Activated CD4-positive, alpha-beta T cell treated with anti-CD3 and anti-CD28 coated beads for 4 hours (primary cell): Measurements from ENCODE around the gene CLSTN2.
"Not testable (repeated sequence)": the region's sequence is repeated elsewhere in the genome, so short reads cannot be mapped to it uniquely, and the experiment has no call there.

Source experiments
- DNase-seq, 2 donors: peaks; one replicate each; pipeline ENCODE4 v3.0.0-alpha.2; 2020

CLSTN2 gene

DNA sequence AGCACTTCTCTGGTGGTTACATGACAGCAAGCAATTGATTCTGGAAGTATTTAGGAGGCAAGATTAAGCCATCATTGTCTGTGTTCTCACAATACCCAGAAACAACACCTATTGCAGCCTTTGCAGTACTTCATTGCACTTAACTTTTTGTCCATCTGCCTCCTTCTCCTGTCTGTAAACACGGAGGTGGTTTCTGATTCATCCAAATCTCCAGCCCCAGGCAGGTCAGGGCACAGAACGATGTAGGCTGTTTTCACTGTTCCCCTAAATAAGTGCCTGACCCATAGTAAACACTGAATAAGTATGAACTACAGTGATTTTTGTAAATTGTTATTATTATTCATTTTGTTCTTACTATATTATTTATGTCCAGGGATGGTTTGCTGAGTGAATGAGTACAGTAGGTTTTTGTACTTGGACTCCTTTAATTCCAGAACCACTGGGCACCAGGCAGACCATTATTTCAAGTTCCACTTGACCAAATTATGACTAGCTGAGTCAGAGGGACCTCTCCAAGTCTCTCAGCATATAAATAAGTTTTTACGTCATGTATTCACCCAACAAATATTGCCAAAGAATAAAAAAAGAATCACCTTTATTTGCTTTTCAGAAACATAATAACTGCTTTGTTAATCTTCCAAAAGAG is 459.6 kb downstream of the CLSTN2 start:
- DNase-seq = no peak

DNA sequence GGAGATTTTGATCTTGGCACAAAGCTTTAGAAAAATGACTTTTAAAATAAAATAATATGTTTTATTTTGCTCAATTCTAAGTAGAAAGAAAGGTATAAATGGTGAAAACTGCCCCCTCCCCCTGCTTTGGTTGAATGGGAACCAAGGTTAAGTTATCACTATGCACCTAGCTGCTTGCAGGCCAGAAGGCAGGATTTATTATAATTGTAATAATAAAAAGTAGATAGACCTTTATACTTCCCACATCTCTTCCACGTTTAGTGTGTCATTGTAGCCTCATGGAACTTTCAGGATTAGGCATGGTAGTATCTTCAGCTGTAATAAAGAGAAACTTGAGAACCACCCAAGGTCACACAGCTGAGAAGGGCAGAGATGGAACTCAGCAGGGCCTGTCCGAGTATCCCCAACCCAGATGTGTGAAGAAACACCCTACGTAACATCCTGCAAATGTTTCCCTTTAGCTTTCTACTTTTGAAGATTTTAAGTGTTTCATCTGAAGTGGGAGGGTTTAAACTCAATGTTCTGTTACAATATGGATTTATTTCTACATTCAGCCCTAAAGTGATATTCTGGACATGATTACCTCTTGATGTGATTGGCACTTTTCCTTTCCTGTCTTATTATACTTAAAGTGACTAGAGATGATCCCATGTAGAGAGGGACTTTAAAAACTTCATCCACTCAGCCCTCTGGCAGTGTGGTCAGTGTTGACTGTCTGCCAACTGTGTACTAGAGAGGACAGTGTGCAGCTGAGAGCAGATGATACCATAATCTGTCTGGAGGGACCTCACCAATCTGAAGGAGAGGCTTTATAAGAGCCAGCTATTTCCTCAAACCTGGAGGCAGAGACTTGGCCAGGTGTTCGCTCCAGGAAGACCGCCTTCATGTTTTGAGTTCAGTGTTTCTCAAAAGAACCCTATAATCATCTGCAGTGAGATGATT is 460.4 kb downstream of the CLSTN2 start:
- DNase-seq = no peak

DNA sequence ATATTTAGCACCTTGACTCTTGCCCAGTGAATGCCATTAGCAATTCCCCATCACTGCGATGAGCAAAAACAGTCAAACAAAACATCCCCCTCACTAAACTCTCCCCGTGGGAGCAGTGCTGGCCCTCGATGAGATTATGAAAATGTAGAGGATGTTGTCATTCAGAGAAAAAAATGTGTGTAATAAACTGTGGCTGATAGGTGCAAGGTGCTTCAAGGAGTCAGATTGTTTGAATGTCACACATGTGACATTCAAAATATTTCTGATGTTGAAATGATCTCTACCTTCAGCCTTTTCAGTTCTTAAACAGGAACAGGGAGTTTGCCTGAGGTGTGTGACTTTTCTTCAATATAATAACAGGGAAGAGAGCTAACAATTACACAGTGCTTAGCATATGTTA is 461.1 kb downstream of the CLSTN2 start:
- DNase-seq = no peak

DNA sequence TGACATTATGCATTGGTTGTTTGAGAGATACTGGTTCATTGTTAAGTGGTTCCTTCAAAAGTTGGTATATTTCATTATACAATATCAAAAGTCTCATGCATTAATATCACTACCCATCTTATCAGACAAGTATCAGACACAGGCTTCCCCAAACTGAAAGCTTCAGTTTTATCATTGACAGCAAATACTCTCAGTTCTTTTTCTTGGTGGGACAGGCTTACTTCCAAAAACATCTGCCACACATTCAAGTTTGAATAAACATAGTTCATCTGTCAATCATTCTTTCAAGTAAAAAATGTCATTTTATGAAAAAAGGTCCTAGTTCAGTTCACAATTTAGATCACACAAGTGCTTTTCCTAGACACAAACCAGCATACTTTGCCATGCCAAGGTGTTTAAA is 462.9 kb downstream of the CLSTN2 start:
- DNase-seq = no peak

DNA sequence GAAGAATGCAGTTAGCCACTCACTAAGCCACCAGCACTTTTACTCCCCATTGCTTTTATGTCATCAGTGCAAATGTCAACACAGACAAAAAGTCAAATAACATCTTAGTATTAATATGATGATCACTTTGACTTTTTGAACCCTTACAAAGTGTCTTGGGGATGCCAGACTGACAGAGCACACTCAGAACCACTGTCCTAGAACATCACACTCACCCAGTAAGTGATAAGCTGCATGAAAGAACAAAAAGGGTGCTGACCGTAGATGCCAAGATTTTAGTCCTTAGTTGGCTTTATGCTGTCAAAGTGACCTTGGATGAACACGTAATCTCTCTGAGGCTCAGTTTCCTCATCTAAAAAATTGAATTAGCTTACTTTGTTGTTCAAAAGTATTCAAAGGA is 463.4 kb downstream of the CLSTN2 start:
- DNase-seq = no peak

DNA sequence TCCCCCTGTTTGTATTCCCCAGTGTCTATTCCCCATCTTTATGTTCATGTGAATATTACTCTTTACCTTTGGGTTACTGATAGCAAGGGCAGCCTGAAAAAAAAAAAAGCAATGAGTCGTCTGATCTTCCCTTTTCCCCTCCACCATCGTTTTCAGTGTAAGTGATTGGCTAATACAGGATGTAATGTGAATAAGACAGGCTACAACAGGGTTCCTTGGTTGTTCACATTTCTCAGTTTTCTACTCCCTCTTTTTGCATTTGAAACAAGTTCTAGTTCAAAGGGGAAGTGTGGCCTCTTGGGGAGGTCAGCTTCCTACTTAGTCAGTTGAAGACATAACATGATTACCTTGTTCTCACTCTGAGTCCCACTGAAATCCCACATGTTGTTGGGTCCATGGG is 464.9 kb downstream of the CLSTN2 start:
- no peak for DNase-seq

DNA sequence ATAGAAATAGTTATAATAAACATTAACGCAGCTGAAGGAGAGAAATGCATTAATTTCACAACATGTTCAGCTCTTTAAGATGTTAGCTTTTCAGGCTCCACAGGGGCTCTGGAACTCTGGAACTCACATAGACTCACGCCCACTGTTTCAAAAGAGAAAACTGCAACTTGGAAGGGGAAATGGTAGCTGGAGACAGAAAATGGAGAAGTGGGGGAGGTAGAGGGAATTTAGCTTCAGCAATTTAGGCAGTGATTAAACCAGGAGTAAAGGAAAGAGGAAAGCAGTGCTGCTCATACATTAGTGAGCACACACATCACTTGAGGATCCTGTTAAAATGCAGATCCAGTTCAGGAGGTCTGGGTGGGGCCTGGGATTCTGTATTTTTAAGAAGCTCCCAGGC is 468.1 kb downstream of the CLSTN2 start:
- DNase-seq = no peak

DNA sequence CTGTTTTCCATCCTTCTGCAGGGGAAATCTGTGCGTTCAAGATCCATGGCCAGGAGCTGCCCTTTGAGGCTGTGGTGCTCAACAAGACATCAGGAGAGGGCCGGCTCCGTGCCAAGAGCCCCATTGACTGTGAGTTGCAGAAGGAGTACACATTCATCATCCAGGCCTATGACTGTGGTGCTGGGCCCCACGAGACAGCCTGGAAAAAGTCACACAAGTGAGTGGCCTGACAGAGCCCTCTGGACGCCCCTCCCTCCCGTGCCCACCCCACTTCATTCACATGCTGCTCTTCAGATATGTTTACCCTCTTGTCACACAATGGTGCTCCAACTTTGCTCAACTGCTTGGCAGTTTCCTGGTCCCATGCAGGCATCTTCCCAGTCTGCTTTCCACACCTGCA is 468.6 kb downstream of the CLSTN2 start:
- DNase-seq = no peak

DNA sequence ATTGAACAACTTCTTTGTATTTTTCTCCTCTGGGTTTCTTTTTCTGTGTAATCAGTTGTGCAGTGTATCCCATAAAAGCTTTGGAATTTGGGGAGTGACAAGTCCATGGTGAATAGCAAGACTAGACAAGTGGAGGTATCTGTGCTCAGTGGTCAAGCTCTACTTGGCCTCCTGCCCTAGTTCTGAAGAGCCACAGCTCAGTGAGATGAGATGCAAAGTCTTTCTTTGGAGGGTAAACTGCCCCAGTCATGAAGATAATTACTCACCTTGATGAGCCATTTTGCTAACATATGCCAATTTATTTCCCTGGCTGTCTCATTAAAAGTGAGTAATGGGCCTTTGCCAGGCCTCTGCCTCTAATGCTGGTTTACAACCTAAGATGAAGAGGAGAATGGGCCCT is 471.7 kb downstream of the CLSTN2 start:
- no peak for DNase-seq

DNA sequence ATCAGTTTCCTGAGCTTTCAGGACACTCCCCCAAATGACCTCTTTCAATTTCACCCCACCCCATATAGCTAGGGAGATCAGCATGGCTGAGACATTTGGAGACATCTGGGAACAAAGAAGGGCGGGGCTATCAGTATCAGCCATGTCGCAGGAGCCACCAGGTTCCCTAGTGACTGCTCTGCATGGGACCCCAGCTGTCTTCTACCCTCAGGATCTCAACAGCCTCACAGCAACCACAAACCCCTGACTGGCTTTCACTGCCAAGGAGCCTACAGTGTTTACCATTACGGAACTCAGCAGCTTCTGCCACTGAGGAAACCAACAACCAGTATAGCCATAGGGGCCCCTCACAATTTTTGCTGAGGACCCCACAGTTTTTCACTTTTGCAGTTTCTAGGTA is 473.3 kb downstream of the CLSTN2 start:
- no peak for DNase-seq

DNA sequence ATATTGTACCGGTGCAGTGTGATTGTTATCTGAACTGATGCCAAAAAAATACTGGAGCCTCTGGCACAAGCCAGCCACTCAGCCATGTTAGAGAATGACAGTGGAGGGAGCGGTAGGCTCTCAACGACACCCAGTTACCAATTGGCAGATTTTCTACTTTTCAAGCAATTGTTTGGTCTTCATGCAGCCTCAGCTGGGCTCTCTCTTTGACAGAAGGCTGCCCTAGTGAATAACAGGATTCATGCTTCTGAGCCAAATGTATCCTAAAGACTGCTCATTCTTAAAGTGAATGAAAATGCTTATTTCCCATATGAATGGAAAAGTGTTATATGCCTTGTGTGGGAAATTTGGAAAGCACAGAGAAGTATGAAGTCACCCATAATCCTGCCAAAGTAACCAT is 481.7 kb downstream of the CLSTN2 start:
- DNase-seq = no peak

DNA sequence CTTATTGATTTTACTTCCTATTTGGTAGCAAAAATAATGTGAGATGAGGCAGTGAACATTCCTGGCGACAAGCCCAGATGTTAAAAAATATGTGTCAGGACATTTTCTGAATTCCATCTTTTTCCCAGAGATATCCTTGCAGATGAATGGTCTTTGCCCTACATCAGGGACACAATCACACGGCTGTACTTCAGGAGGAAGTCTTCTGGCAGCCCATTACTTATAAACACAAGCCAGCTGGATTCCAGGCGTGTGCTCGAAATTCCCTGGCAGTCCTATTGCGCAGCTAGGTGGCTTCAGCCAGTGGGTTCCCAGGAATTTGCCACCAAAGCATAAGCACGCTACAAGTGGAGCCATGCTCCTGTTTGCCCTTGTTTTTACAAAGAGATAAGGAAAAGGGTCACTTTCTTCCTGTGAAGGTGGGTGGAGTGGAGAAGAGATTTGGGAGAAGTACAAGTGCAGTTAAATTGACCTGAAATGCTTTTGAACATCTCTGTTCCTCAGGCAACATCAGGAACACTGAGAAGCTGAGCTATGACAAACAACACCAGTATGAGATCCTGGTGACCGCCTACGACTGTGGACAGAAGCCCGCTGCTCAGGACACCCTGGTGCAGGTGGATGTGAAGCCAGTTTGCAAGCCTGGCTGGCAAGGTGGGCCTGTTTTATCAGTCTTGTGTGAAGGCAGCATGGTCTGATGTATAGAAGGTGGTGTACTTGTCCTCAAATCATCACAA is 485.8 kb downstream of the CLSTN2 start:
- DNase-seq = no peak

DNA sequence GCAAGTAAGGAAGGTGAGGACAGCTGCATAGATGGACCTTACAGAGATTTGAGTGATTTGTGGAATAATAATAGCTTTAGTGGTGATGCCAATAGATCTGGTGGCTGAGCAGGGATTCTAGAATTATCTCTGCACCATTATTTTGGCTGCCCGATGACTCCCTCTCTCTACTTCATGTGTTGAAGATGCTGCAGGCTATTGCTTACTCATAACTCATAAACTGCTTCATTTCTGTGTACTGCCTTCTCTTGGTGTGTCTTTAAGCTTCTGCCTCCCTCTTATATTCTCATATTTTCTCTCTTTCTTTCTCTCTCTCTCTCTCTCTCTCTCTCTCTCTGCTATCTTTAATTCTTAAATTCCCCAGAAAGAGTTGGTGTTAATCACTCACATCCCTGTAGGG is 486.9 kb downstream of the CLSTN2 start:
- no peak for DNase-seq

DNA sequence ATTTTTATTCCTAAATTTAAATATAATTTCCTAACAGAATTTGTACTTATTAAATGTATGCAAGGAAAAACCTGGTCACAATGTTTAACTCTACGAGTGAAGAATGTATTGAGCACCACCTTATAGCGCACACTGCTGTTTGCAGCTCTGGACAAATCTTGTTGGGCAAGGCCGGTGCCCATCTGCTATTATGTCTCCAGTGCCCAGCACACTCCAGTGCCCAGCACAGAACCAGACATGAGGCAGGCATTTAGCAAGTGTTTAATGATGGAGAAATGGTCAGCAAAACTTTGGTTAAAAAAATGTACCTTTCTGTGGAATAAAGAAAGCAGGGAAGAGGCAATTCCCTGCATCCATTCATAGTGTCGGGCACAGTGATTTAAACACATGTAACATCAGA is 488.2 kb downstream of the CLSTN2 start:
- DNase-seq = no peak

DNA sequence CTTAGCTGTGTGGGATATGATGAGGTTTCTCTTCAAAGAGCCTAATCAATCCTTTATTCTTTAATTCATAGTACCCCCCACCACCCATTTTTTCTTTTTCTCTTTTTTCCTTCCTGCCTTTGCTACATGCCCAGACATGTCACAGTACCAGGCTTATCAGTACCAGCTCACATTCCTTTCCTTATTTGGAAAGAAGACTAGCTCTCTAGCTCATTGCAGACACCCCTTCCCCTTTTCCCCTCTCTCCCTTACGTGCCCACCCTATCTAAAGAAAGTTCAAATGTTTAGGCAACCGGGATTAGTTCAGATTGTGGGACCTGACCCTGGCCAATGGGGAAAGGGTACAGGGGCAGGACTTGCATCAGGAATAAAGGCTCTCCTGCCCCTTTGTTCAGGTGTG is 488.6 kb downstream of the CLSTN2 start:
- not testable (repeated sequence) for DNase-seq

DNA sequence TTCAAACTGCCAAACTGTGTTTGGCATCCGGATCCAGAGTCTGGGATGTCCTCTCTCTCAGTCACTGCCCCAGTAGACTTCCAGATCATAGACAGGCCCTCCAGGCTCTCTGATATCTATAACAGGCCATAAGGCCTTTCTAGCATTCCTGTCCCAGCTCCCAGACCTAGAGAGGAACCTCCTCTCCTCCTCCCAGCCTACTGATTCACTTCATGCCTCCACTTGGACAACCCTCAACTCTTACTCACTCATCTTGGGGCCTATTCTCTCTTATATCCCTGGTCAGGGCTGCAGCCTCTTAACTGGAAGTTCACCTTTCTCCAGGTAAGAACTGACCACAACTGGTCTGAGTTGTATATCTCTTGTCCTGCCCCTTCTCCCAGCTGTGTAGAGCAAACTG is 489.2 kb downstream of the CLSTN2 start:
- DNase-seq = no peak

DNA sequence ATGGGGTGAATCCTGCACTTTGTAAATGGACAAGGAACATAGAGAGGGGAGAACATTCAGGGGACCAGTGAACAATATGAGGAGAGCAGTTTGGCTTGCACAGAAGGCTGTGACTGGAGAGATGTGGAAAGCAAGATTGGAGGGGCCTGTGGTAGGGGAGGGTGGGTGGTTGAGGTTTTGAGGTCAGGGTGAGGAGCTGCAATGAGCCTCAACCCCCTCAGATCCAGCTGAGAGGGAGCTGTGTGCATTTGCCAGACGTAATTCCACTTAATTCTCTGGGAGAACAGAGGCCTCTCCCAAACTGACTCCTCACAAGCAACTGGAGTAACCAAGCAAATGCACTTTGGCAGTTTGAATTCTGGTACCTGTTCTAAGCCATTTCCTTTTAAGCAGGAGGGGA is 489.7 kb downstream of the CLSTN2 start:
- no peak for DNase-seq

DNA sequence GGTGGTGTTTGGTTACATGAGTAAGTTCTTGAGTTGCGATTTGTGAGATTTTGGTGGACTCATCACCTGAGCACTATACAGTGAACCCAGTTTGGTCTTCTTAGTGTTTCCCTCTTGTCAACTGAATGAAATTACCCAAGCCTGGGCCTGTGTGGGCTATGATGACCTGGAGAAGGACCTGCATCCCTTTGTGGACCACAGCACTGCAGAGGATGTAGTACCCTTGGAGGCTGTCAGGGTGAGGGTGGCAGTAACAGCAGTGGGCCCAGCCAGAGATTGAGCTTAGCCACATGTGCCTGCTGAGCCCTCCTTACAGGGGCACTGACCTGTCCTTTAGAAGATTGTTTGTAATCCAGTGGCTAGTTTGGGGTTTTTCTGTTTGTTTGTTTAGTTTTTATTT is 492.8 kb downstream of the CLSTN2 start:
- no peak for DNase-seq

DNA sequence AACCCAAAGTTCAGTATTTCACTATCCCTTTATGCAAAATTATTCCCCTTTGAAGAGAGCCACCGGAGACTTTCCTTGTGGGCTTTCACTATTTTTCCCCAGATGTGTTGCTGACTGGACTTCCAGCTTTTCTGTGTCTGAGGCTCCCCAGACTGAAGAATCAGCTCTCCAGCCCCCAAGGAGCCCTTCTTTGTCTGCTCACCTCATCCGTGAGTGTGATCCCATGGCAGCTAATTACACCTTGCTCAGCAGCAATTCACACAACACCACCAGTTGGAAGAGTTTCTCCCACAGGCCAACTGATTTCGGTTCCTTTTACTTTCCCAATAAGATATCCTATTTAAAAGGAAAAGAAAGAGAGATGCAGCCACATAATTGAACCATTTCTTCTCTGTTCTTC is 493.4 kb downstream of the CLSTN2 start:
- DNase-seq = no peak

DNA sequence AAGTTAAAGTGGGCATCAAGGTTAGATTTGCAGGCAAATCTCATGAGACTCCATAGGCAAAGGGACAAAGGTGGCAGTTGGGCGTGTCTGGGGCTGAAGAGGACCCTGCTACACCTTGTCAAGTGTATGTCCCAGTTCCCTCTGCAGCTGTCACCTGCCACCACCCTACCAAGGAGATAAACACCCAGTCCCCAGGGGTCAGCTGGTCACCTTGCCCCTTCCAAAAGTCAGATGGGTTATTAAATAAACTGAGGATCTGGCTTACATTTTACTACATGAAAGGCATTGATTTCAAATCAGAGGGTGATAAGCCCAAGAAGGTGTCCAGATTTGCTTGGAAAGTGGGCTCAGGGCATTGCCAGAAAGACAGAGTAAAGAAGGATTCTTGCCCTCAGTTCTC is 494.8 kb downstream of the CLSTN2 start:
- DNase-seq = no peak

DNA sequence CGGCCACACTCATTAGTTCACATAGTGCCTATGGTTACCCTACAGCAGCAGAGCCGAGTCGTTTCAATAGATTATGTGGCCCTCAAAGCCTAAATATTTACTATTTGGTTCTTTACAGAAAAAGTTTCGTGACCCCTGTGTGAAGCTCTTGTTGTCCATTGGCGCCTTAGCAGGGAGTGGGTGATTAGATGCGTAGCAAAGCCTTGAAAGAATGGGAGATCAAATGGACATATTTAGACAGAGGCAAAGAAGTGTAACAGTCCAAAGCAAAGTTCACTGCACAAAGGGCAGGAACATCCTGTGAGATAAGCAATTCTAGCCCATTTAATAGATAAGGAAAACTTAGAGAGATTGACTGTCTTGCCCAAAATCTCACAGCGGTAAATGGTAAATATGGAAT is 495.5 kb downstream of the CLSTN2 start:
- DNase-seq = no peak

DNA sequence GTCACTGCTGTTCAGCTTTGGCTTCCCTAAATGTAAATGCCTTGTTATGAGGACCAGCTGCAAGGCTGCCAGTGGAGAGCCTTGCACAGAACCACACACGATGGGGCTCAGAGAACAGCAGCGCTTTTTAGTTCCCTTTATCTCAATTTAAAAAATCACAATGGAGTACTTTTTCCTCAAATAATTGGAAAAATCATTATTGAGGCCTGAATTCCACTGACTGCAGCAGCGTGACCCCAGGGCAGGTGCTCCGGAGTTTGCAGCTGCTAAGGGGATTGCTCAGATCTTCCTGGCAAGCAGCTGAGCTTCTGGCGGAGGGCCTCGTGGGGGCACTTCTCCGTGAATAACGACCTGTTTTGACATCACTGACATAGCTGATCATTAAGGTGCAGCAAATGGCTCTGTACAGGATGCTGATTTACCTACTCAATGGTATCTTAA is 497.3 kb downstream of the CLSTN2 start:
- no peak for DNase-seq

DNA sequence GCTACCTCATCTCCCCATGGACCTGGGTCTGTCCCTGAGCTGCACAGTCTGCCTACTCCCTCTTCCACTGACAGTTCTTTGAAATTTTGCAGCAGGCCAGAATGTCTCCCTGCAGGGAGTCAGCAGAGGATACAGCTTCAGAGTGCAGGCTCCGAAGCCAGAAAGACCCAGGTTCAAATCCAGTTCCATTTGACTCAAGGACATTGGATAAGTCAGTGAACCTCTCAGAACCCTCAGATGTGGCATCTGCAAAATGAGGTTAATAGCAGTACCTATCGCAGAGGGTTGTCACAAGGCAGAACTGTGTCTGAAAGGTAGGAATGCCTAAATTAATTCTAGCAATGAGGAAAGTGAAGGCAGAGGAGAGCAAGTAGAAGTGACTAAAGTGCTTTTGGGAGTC is 498.4 kb downstream of the CLSTN2 start:
- no peak for DNase-seq
